ENCODE measurements around the gene ATPAF2. TPM values are rescaled to one million over a fixed set of nuclear protein-coding genes. Genes with fewer than 3 reads are reported as not detected.

Gene ATPAF2
- total and polyA plus RNA-seq, 10 of the 15 experiments (the other 5 are each of a cell fraction or from before 2014, with no cell fraction given): 6.5 to 33.0 (median 26.5) TPM

- Histone ChIP-seq H3K27me3 (replicated peaks in 1 of 2; ENCODE audit: control insufficient read depth in 2 of 2, insufficient read depth in 2 of 2, low read length in 1 of 2) (no peaks in the 10 kb centered on the region; a peak in 1 of 4 replicates), H3K4me3 (no peak overlapping the region), H3K9me3 (replicated peaks; ENCODE audit: control insufficient read depth, insufficient read depth, low read length) (no peaks in the 10 kb centered on the region), H2AFZ (ENCODE audit: control insufficient read depth, low read depth, low read length) (no peak overlapping the region), H3K9ac (ENCODE audit: control insufficient read depth, insufficient read depth, low read length) (no peak overlapping the region), H3K79me2 (ENCODE audit: control insufficient read depth, insufficient read depth, low read length) (no peaks in the 10 kb centered on the region), H3K27ac (ENCODE audit: control insufficient read depth, insufficient read depth) (no peak overlapping the region), H3K4me1 (ENCODE audit: control insufficient read depth, insufficient read depth, low read length) (no peaks in the 10 kb centered on the region), H3K36me3 (ENCODE audit: control insufficient read depth in 2 of 2, insufficient read depth in 2 of 2, low read length in 1 of 2) (no peaks in the 10 kb centered on the region), H4K20me1 (ENCODE audit: control insufficient read depth, insufficient read depth) (no peaks in the 10 kb centered on the region), H3K4me2 (ENCODE audit: control insufficient read depth, insufficient read depth) (no peak overlapping the region)
- RAD21 ChIA-PET (ENCODE audit: unreplicated experiment): no interaction called here
- BruUV-seq (replicated peaks): no TSS peak
- intact Hi-C loops (cut with micrococcal nuclease; ENCODE audit: unreplicated experiment): no loop called here
- DNase-seq (ENCODE audit: low read depth, low spot score) (no peak), FAIRE-seq (no peak), ATAC-seq (no peak)
- POLR2A ChIA-PET: no interaction called here
- SMC1A ChIA-PET (ENCODE audit: uncharacterized antibody, unreplicated experiment): no interaction called here
- WGBS (ENCODE audit: insufficient coverage, insufficient replicate concordance, low lambda C conversion rate, missing lambda C conversion rate): 10% methylated on average over 2 of the region's 2 CpGs
- in situ Hi-C loops (cut with MboI): no loop called here
- CTCF ChIA-PET: no interaction called here
- TF ChIP-seq CHD1 (IDR thresholded peaks at IDR 0.05; ENCODE audit: low read depth, low read length) (no peak), TARDBP (IDR thresholded peaks at IDR 0.05; ENCODE audit: borderline replicate concordance) (no peak), ELK1 (IDR thresholded peaks at IDR 0.05; ENCODE audit: low read depth, low read length) (no peak), ZBTB33 (IDR thresholded peaks at IDR 0.05) (no peak), FOXM1 (IDR thresholded peaks at IDR 0.05; ENCODE audit: low read depth, low read length) (no peak), MAX (IDR thresholded peaks at IDR 0.05; ENCODE audit: low read depth, low read length) (no peak), NR2C1 (IDR thresholded peaks at IDR 0.05) (no peak), CTCF (IDR thresholded peaks at IDR 0.05 in 2 of 3, conservative IDR thresholded peaks at IDR 0.05 in 1 of 3; ENCODE audit: control insufficient read depth in 2 of 3, extremely low read depth in 1 of 3, insufficient read depth in 1 of 3, low read depth in 3 of 3, low read length in 3 of 3) (no peak), CUX1 (IDR thresholded peaks at IDR 0.05; ENCODE audit: insufficient replicate concordance, low read depth, low read length) (no peak), NR2F1 (conservative IDR thresholded peaks at IDR 0.05) (no peak), ZNF217 (IDR thresholded peaks at IDR 0.05) (no peak), SREBF1 (IDR thresholded peaks at IDR 0.05; ENCODE audit: low read length) (no peak), CHD4 (IDR thresholded peaks at IDR 0.05) (no peak), USF2 (IDR thresholded peaks at IDR 0.05; ENCODE audit: borderline replicate concordance, low read depth, low read length) (no peak)
Measured at GRCh38 chr17:17993366-17993765, 45.6 kb downstream of the ATPAF2 start.
